ENCODE data around the gene TRIM5.

- TF ChIP-seq CTCF (IDR thresholded peaks at IDR 0.05; ENCODE audit: low read depth, low read length) (no peak), EZH2phosphoT487 (IDR thresholded peaks at IDR 0.05; ENCODE audit: low read depth) (no peak)
These were observed 19.1 kb upstream of the TRIM5 start for GRCh38 chr11:5703741-5704536.
